Stimulated activated CD4-positive, alpha-beta T cell treated with anti-CD3 and anti-CD28 coated beads, Interleukin-12 subunit alpha, Interleukin-12 subunit beta, amount 100 ng/mL, for 24 hours (primary cell): ENCODE data around the gene PI4KA.
A peak's percentile ranks its signal among the peaks of the same experiment; 100 is the strongest.

Experiments used
- DNase-seq, 2 experiments: peaks; one replicate each; pipeline ENCODE4 v3.0.0-alpha.2; 2020; ENCODE audit warnings: low read depth in 2 of 2

The PI4KA gene

GRCh38 chr22:20793748-20794649 is 64.6 kb downstream of the PI4KA start:
- DNase-seq = no peak

DNA sequence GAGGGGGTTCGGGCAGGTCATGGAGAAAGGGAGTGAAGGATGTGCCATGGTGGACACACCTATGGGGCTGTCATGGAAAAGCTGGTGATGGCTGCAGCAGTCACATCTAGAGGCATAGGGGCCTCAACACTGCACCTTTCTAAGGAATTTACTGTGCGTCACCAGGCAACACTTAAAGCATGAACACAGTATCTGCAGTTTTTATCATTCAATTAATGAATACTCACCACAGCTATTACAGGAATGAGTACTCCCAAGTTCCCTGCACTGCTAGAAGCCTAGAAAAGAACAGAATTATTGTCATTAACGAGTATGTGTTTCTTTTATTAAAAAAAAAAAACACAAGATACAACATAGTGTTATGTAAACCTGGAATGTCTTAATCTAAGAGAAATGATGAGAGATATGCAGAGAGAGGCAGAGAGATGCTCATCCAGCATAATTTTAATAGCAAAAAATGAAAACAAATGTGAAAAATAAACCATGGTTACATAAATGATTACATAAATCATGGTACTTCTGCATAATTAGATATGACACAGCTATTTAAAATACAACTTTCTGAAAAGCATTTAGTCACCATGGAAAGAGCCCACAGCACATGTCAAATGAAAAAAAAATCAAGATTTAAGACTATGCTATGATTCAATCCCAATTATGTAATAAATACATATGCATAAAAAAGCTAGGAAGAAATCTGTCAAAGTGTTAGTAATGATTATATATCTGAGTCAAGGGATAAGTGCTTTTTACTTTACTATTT is 65.5 kb downstream of the PI4KA start:
- no peak for DNase-seq

GRCh38 chr22:20792221-20792965 is 66.2 kb downstream of the PI4KA start:
- no peak for DNase-seq

DNA sequence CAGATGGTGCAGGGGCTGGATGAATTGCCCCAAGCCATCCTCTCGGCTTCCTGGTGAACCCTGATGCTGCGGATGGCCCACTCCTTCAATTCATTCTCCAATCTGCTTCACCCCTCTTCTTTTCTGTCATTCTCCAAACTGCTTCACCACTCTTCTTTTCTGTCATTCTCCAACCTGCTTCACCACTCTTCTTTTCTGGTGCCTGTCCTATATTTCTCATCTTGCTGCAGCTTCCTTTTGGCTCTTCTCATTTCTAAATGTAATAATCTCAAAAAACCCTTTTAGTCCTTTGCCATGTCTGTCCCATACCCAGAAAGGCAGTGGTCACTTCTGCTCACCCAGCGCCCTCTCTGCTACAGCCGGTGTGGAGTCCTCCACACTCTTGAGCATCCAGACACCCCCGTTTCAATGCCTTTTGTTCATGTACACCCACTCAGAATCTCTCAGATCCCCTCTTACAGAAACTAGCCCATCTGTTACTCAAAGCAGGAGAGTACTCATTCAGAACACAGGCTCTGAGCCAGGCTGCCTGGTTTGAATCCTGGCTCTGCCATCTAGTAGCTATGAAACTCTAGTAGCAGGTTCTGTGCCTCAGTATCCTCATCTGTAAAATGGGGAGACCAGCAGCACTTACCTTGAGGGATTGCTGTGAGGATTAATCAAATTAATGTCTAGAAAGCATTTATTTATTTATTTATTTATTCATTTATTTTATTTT is 69.8 kb downstream of the PI4KA start:
- no peak for DNase-seq

DNA sequence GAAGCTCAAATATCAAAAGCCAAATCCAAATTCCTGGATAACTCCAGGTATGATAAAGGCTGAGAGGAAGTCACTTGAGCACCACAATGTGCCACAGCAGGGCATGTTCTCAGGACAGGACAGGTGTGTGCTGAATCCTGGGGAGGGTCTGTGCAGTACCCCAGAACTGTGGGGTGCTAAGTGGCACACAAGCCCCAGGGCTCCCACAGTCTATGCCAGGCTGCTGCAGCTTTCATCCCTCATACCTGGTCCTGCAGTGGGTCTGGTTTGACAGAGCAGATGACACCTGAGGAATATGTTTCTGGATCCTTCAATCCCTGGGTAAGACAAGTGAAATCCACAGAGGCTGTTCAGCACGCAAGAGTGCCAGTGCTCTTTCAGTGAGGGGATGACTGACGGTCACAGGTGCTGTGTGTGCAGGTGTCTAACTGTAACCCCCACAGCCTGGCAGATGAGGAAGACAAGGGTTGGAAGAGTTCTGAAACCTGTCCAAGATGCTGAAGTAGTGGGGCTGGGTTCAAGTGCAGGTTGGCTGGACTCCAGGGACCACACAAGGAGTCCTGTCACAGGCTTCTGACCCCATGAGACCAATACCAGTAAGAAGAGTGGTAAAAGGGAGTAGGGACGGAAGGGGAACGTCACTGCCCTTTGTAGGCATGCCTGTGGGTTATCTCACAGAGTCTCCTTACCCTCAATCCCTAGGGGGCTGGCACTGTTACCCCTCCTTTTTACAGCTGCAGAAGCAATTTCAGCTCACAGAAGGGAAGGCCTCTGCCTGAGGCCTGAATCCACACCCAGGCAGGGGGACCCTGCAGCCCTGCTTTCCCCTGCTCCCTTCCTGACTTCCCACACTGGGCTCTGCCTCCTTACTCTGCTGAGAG is 70.6 kb downstream of the PI4KA start:
- DNase-seq = no peak

DNA sequence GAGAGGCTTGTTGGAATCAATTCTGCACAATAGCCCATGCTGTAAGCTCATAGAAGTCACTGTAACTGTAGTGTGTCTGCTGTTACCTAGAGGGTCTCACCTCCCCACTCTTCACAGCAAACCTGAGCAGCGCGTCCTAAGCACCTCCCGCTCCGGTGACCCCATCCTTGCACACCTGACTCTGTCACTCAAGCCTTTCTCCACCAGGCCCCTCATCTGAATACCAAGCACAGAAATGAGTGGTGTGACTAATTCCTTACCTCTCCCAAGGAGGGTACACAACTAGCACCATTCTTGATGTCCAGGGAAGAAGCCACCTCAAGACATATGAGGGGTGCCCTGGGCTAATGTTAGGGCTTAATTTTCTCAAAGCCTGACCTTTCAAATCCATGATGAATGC is 71.4 kb downstream of the PI4KA start:
- DNase-seq = no peak

DNA sequence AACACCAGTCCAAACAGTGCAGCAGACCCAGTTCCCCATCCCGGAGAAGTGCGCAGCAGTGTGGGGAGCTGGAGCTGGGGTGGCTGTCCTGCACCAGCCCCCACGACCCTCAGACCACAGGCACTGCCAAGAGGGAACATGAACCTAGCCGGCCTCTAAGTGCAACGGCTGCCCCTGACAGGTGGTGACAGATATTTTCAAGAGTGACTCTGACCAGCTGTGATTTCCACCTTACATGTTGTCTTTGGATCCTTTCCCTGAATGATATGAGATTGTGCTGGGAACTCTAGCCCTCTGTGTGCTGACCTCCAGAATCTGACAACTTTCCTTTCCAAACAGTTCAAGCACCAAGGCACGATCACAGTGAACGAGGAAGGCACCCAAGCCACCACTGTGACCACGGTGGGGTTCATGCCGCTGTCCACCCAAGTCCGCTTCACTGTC is 72.1 kb downstream of the PI4KA start:
- no peak for DNase-seq

- DNase-seq = no peak
Measured at GRCh38 chr22:20786048-20786447, 72.6 kb downstream of the PI4KA start.

- DNase-seq = no peak
Measured at GRCh38 chr22:20785415-20785814, 73.2 kb downstream of the PI4KA start.

DNA sequence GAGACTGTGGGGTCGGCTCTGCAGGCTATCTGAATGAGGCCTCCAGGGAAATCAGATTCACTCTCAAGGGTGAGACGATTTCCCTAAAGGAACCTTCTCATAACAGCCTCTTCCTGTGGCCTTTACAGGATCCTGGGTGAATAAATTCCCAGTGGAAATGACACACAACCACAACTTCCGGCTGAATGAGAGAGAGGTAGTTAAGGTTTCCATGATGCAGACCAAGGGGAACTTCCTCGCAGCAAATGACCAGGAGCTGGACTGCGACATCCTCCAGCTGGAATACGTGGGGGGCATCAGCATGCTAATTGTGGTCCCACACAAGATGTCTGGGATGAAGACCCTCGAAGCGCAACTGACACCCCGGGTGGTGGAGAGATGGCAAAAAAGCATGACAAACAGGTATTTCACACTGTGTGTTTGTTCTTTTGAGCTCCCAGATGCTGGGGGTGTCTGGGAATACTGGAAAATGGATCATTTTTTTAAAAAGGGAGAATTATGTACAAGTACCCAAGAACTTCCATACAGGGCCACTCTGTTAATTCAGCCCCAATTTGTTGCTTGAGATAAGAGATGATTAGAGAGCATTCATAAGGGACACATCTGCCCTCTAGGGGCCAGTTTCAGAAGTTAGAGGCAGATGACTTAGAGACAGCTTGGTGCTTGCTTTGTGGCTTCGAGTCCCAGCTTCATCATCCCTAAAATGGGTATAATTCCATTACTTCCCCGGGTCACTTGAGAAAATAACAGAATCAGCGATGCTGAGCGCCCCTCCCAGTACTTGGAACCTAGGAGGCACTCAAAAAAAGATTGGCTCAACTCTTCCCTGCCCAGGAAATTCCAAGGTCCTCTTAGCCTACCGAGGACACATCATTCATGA is 74.5 kb downstream of the PI4KA start:
- DNase-seq = peak in 1 of 2 experiments; percentile 28

DNA sequence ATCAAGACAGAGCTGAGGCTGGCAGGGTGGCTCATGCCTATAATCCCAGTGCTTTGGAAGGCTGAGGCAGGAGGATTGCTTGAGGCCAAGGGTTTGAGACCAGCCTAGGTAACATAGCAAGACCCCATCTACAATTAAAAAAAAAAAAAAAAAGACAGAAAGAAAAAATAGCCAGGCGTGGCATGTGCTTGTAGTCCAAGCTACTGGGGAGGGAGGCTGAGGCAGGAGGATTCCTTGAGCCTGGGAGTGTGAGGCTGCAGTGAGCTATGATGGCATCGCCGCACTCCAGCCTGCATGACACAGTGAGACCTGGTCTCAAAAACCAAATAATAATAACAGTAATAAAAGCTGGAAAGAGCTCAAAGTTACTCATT is 75.3 kb downstream of the PI4KA start:
- no peak for DNase-seq

GRCh38 chr22:20782596-20783299 is 75.9 kb downstream of the PI4KA start:
- DNase-seq = no peak

DNA sequence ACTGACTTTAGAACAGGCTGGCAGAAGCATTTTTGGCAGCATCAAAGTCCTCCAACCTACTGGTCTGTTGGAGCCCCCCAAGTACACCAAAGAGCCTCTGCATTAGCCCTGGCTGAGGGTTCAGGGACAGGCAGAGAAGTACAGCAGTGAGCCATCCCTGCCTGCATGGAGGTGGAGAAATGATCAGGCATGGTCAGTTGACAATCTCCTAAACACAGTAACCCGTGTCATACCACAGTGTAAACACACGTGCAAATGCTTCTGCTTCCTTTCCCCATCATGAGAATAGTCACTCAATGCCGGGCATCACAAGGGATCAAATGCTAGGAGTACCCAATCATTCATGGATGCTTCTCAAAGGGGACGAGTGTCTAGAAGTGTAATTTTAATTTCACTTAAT is 76.5 kb downstream of the PI4KA start:
- no peak for DNase-seq

GRCh38 chr22:20781272-20781990 is 77.2 kb downstream of the PI4KA start:
- no peak for DNase-seq

DNA sequence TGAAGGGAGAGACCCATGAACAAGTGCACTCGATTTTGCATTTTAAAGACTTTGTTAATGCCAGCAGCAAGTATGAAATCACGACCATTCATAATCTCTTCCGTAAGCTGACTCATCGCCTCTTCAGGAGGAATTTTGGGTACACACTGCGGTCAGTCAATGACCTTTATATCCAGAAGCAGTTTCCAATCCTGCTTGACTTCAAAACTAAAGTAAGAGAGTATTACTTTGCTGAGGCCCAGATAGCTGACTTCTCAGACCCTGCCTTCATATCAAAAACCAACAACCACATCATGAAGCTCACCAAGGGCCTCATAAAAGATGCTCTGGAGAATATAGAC is 78.8 kb downstream of the PI4KA start:
- DNase-seq = no peak

DNA sequence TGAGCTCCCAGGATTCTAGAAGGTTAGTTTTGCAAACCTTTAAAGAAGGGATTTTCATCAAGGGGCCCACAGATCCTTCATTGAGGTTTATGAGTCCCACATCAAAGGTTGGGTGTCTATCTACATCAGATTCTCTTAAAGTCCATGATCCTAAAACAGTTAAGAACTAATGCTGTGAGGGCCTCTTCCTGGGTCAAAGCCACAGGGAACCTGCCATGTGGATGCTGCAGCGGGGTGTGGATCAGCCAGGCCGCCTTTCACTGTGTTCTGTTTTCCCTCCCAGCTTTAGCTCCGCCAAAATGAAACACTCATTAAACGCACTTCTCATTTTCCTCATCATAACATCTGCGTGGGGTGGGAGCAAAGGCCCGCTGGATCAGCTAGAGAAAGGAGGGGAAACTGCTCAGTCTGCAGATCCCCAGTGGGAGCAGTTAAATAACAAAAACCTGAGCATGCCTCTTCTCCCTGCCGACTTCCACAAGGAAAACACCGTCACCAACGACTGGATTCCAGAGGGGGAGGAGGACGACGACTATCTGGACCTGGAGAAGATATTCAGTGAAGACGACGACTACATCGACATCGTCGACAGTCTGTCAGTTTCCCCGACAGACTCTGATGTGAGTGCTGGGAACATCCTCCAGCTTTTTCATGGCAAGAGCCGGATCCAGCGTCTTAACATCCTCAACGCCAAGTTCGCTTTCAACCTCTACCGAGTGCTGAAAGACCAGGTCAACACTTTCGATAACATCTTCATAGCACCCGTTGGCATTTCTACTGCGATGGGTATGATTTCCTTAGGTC is 79.4 kb downstream of the PI4KA start:
- no peak for DNase-seq

DNA sequence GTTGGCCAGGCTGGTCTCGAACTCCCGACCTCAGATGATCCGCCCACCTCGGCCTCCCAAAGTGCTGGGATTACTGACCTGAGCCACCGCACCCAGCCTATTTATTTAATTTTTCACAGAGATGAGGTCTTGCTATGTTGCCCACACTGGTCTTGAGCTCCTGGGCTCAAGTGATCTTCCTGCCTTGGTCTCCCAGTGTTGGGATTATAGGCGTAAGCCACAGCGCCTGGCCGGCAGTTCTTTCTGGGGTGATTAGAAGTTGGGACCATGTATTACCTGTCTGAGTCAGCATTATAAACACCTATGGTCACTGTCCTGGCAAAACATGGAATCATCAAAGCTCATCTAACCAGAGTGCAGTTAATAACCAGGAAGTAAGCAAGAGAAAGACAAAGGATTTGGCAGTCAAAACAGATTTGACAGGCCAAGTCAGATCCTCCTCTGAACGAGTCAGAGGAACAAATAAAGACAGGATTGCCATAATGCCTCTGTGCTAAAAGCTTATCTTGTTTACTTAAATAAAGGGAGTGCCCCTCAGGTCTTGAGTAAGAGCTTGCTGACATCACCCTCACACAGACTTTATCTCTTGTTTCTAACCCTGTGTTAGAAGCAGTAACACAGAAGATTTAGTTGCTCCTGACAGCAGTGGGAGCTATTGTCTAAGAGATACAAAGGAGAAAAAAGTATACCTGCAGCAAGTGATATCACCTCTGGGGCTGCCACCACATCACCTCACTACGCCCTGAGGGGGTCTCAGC is 81.0 kb downstream of the PI4KA start:
- DNase-seq = no peak
